HG03135 (cell line): ENCODE measurements around the gene PDE4B.
"Not testable (repeated sequence)": the region's sequence is repeated elsewhere in the genome, so short reads cannot be mapped to it uniquely, and the experiment has no call there.

Source experiments
- ATAC-seq: cut with Tn5 transposase; IDR thresholded peaks from one replicate; pipeline ENCODE4 v1.9.1; 2021; ENCODE audit warnings: mild to moderate bottlenecking, moderate library complexity; ENCODE audit not compliant: unreplicated experiment

The PDE4B gene

GRCh38 chr1:66043186-66043585 lies 250.5 kb downstream of the PDE4B start:
- ATAC-seq = no peak

GRCh38 chr1:66044912-66045311 lies 252.2 kb downstream of the PDE4B start:
- ATAC-seq = no peak

GRCh38 chr1:66046415-66046814 lies 253.7 kb downstream of the PDE4B start:
- no peak for ATAC-seq

- ATAC-seq = no peak
These were observed 255.3 kb downstream of the PDE4B start for GRCh38 chr1:66048011-66048410.

- ATAC-seq = no peak
These were observed 257.4 kb downstream of the PDE4B start for GRCh38 chr1:66050123-66050522.

- no peak for ATAC-seq
These were observed 257.9 kb downstream of the PDE4B start for GRCh38 chr1:66050633-66051032.

- no peak for ATAC-seq
These were observed 262.4 kb downstream of the PDE4B start for GRCh38 chr1:66055092-66055491.

- not testable (repeated sequence) for ATAC-seq
These were observed 264.8 kb downstream of the PDE4B start for GRCh38 chr1:66057448-66057847.

- ATAC-seq = no peak
These were observed 265.9 kb downstream of the PDE4B start for GRCh38 chr1:66058558-66058957.

GRCh38 chr1:66067219-66067618 lies 274.5 kb downstream of the PDE4B start:
- ATAC-seq = not testable (repeated sequence)

- ATAC-seq = no peak
These were observed 277.5 kb downstream of the PDE4B start for GRCh38 chr1:66069976-66070876.

- no peak for ATAC-seq
These were observed 280.7 kb downstream of the PDE4B start for GRCh38 chr1:66073388-66073787.

GRCh38 chr1:66074147-66074546 lies 281.5 kb downstream of the PDE4B start:
- ATAC-seq = no peak

GRCh38 chr1:66078412-66078811 lies 285.7 kb downstream of the PDE4B start:
- ATAC-seq = no peak

- ATAC-seq = no peak
These were observed 290.3 kb downstream of the PDE4B start for GRCh38 chr1:66083003-66083402.

GRCh38 chr1:66084442-66084841 lies 291.7 kb downstream of the PDE4B start:
- ATAC-seq = no peak

- ATAC-seq = no peak
These were observed 292.9 kb downstream of the PDE4B start for GRCh38 chr1:66085600-66085999.

- no peak for ATAC-seq
These were observed 296.1 kb downstream of the PDE4B start for GRCh38 chr1:66088787-66089186.

- ATAC-seq = no peak
These were observed 298.3 kb downstream of the PDE4B start for GRCh38 chr1:66090859-66091457.

- ATAC-seq = no peak
These were observed 302.5 kb downstream of the PDE4B start for GRCh38 chr1:66095190-66095589.

- not testable (repeated sequence) for ATAC-seq
These were observed 308.3 kb downstream of the PDE4B start for GRCh38 chr1:66100959-66101358.

GRCh38 chr1:66104076-66104475 lies 311.4 kb downstream of the PDE4B start:
- not testable (repeated sequence) for ATAC-seq
